ENCODE measurements around the gene BNC2. TPM values are rescaled to one million over a fixed set of nuclear protein-coding genes. Genes with fewer than 3 reads are reported as not detected.

BNC2 gene, protein sequence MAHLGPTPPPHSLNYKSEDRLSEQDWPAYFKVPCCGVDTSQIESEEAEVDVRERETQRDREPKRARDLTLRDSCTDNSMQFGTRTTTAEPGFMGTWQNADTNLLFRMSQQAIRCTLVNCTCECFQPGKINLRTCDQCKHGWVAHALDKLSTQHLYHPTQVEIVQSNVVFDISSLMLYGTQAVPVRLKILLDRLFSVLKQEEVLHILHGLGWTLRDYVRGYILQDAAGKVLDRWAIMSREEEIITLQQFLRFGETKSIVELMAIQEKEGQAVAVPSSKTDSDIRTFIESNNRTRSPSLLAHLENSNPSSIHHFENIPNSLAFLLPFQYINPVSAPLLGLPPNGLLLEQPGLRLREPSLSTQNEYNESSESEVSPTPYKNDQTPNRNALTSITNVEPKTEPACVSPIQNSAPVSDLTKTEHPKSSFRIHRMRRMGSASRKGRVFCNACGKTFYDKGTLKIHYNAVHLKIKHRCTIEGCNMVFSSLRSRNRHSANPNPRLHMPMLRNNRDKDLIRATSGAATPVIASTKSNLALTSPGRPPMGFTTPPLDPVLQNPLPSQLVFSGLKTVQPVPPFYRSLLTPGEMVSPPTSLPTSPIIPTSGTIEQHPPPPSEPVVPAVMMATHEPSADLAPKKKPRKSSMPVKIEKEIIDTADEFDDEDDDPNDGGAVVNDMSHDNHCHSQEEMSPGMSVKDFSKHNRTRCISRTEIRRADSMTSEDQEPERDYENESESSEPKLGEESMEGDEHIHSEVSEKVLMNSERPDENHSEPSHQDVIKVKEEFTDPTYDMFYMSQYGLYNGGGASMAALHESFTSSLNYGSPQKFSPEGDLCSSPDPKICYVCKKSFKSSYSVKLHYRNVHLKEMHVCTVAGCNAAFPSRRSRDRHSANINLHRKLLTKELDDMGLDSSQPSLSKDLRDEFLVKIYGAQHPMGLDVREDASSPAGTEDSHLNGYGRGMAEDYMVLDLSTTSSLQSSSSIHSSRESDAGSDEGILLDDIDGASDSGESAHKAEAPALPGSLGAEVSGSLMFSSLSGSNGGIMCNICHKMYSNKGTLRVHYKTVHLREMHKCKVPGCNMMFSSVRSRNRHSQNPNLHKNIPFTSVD
- 22.7 and 32.6 TPM in 2 replicates for total RNA-seq

DNA sequence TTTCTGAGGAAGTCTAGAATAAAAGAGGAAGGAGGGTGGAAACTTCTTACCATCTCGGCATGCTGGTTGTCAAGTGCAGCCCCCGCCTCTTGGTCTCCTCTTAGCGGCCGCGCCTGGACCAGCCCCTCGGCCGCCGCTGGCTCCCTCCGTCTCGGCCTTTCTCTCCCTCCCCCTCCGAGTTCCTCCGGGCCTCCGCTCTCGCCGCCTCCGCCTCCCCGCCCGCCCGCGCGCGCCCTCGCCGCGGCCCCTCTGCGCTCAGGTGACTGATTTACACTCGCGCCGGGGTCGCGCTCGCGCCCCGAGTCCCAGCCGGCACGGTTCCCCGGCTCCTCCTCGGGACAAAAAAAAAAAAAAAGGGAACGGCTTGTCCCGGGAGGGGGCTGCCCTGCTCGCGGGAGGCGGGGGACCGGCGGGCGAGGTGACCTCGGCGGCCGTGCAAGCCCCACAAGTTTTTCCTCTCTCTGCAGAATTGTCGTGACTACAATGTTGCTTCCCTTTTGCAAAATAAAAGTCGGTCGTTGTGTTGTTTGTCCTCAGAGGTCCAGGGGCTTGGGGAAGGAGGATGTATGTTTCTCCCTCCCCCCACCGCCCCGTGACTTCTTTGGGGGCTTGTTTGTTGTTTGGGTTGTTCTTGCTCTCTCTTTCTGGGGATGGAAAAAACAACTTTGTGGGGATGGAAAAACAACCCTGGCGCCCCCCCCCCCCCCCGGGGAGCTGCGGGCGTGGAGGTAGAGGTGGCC, at the start of gene BNC2:
TSS of gene BNC2 (minus strand) at position 75 of the 740 bp plus-strand sequence. CDS start at position 53, 22 bp downstream.

Small RNAs within 50 kb of the gene (small RNA-seq; reads per million reads assigned to genes)
- gene LSM1P1: not detected

Measured in placental epithelial cell (primary cell).